ENCODE results near the gene DACT3.

Gene DACT3

GRCh38 chr19:46616631-46617322, 44.2 kb downstream of the DACT3 start:
- ChIA-PET POLR2A (interaction anchor here (0.9 kb wide), 1 partner anchor 44 kb away, joined by 3 read pairs; the partner anchor contains the start of gene DACT3), CTCF (interaction anchor here (0.8 to 19.1 kb wide), 14 partner anchors 7 to 132 kb away, joined by 3 to 685 read pairs (median 4); partner anchors contain the start of genes DACT3 and PTGIR)
- no peak overlapping the region for H3K4me3 ChIP-seq (ENCODE audit: low read depth, low read length)
- no peak for DNase-seq (ENCODE audit: low read depth, low spot score)
- TF ChIP-seq CTCF (IDR thresholded peaks at IDR 0.05; ENCODE audit: insufficient read depth, low read length, missing control alignments) = peak; percentile 65

GRCh38 chr19:46615966-46616365, 45.0 kb downstream of the DACT3 start:
- TF ChIP-seq CTCF (IDR thresholded peaks at IDR 0.05; ENCODE audit: insufficient read depth, low read length, missing control alignments) = no peak
- CTCF ChIA-PET = interaction anchor here (1.1 to 19.1 kb wide), 10 partner anchors 7 to 133 kb away, joined by 3 to 685 read pairs (median 11); partner anchors contain the start of genes CALM3, DACT3 and PTGIR
- POLR2A ChIA-PET = no interaction called here
- H3K4me3 ChIP-seq (ENCODE audit: low read depth, low read length) = no peak overlapping the region
- DNase-seq (ENCODE audit: low read depth, low spot score) = no peak

- peak; percentile 87 for TF ChIP-seq CTCF (IDR thresholded peaks at IDR 0.05; ENCODE audit: insufficient read depth, low read length, missing control alignments)
- ChIA-PET POLR2A (interaction anchor here (0.6 to 1.1 kb wide), 2 partner anchors 14 to 17 kb away, joined by 3 to 4 read pairs; partner anchors contain the start of gene CALM3), CTCF (interaction anchor here (0.6 to 19.1 kb wide), 31 partner anchors 10 to 144 kb away, joined by 3 to 685 read pairs (median 5); partner anchors contain the start of genes CALM3, DACT3 and PTGIR)
- DNase-seq (ENCODE audit: low read depth, low spot score) = no peak
- H3K4me3 ChIP-seq (ENCODE audit: low read depth, low read length) = no peak overlapping the region
Measured at GRCh38 chr19:46614114-46614722, 46.8 kb downstream of the DACT3 start.

- H3K4me3 ChIP-seq (ENCODE audit: low read depth, low read length) = no peak overlapping the region
- CTCF ChIA-PET = interaction anchor here (0.6 to 19.1 kb wide), 28 partner anchors 10 to 145 kb away, joined by 3 to 685 read pairs (median 6); partner anchors contain the start of genes CALM3, DACT3 and PTGIR
- TF ChIP-seq CTCF (IDR thresholded peaks at IDR 0.05; ENCODE audit: insufficient read depth, low read length, missing control alignments) = no peak
- DNase-seq (ENCODE audit: low read depth, low spot score) = no peak
- POLR2A ChIA-PET = interaction anchor here (0.6 to 1.1 kb wide), 2 partner anchors 18 to 51 kb away, joined by 3 to 4 read pairs; no protein-coding TSS in a partner anchor
Measured at GRCh38 chr19:46613525-46613924, 47.5 kb downstream of the DACT3 start.

- no peak for TF ChIP-seq CTCF (IDR thresholded peaks at IDR 0.05; ENCODE audit: insufficient read depth, low read length, missing control alignments)
- no peak overlapping the region for H3K4me3 ChIP-seq (ENCODE audit: low read depth, low read length)
- ChIA-PET CTCF (interaction anchor here (1.0 to 19.1 kb wide), 9 partner anchors 10 to 118 kb away, joined by 3 to 685 read pairs (median 20); partner anchors contain the start of genes CALM3, DACT3 and PTGIR), POLR2A (interaction anchor here (0.8 to 2.0 kb wide), 3 partner anchors 10 to 49 kb away, joined by 3 to 6 read pairs (median 6); partner anchors contain the start of gene DACT3)
- no peak for DNase-seq (ENCODE audit: low read depth, low spot score)
Measured at GRCh38 chr19:46611776-46612175, 49.2 kb downstream of the DACT3 start.
